ENCODE results near the gene RAPGEF2.
"Not testable (repeated sequence)": the region's sequence is repeated elsewhere in the genome, so short reads cannot be mapped to it uniquely, and the experiment has no call there.

The RAPGEF2 gene

GRCh38 chr4:159312236-159312635 is 209.4 kb downstream of the RAPGEF2 start:
- DNase-seq = no peak
- in situ Hi-C loops (cut with HindIII; ENCODE audit: low pct_ligation_motif_present, low pct_unique_long_range_greater_than_20kb, low sequenced_read_pairs) = no loop called here

GRCh38 chr4:159315879-159316278 is 213.0 kb downstream of the RAPGEF2 start:
- in situ Hi-C loops (cut with HindIII; ENCODE audit: low pct_ligation_motif_present, low pct_unique_long_range_greater_than_20kb, low sequenced_read_pairs) = not testable (repeated sequence)
- peak; percentile 4 for DNase-seq

- in situ Hi-C loops (cut with HindIII; ENCODE audit: low pct_ligation_motif_present, low pct_unique_long_range_greater_than_20kb, low sequenced_read_pairs) = no loop called here
- DNase-seq = no peak
These were observed 214.3 kb downstream of the RAPGEF2 start for GRCh38 chr4:159317203-159317602.

GRCh38 chr4:159319027-159319426 is 216.1 kb downstream of the RAPGEF2 start:
- DNase-seq = no peak
- in situ Hi-C loops (cut with HindIII; ENCODE audit: low pct_ligation_motif_present, low pct_unique_long_range_greater_than_20kb, low sequenced_read_pairs) = no loop called here

GRCh38 chr4:159326480-159326879 is 223.6 kb downstream of the RAPGEF2 start:
- no peak for DNase-seq
- in situ Hi-C loops (cut with HindIII; ENCODE audit: low pct_ligation_motif_present, low pct_unique_long_range_greater_than_20kb, low sequenced_read_pairs) = no loop called here

GRCh38 chr4:159328766-159329165 is 225.9 kb downstream of the RAPGEF2 start:
- no peak for DNase-seq
- in situ Hi-C loops (cut with HindIII; ENCODE audit: low pct_ligation_motif_present, low pct_unique_long_range_greater_than_20kb, low sequenced_read_pairs) = no loop called here

- DNase-seq = no peak
- in situ Hi-C loops (cut with HindIII; ENCODE audit: low pct_ligation_motif_present, low pct_unique_long_range_greater_than_20kb, low sequenced_read_pairs) = no loop called here
These were observed 231.6 kb downstream of the RAPGEF2 start for GRCh38 chr4:159334461-159334860.

GRCh38 chr4:159337041-159337440 is 234.2 kb downstream of the RAPGEF2 start:
- no peak for DNase-seq
- in situ Hi-C loops (cut with HindIII; ENCODE audit: low pct_ligation_motif_present, low pct_unique_long_range_greater_than_20kb, low sequenced_read_pairs) = no loop called here

GRCh38 chr4:159341522-159341921 is 238.6 kb downstream of the RAPGEF2 start:
- DNase-seq = no peak
- in situ Hi-C loops (cut with HindIII; ENCODE audit: low pct_ligation_motif_present, low pct_unique_long_range_greater_than_20kb, low sequenced_read_pairs) = no loop called here

GRCh38 chr4:159342374-159342773 is 239.5 kb downstream of the RAPGEF2 start:
- in situ Hi-C loops (cut with HindIII; ENCODE audit: low pct_ligation_motif_present, low pct_unique_long_range_greater_than_20kb, low sequenced_read_pairs) = no loop called here
- DNase-seq = no peak

GRCh38 chr4:159343116-159343515 is 240.2 kb downstream of the RAPGEF2 start:
- in situ Hi-C loops (cut with HindIII; ENCODE audit: low pct_ligation_motif_present, low pct_unique_long_range_greater_than_20kb, low sequenced_read_pairs) = no loop called here
- DNase-seq = no peak

- DNase-seq = no peak
- in situ Hi-C loops (cut with HindIII; ENCODE audit: low pct_ligation_motif_present, low pct_unique_long_range_greater_than_20kb, low sequenced_read_pairs) = no loop called here
These were observed 242.0 kb downstream of the RAPGEF2 start for GRCh38 chr4:159344877-159345276.

GRCh38 chr4:159346681-159347080 is 243.8 kb downstream of the RAPGEF2 start:
- DNase-seq = no peak
- in situ Hi-C loops (cut with HindIII; ENCODE audit: low pct_ligation_motif_present, low pct_unique_long_range_greater_than_20kb, low sequenced_read_pairs) = no loop called here

- DNase-seq = no peak
- in situ Hi-C loops (cut with HindIII; ENCODE audit: low pct_ligation_motif_present, low pct_unique_long_range_greater_than_20kb, low sequenced_read_pairs) = no loop called here
These were observed 244.9 kb downstream of the RAPGEF2 start for GRCh38 chr4:159347813-159348212.

GRCh38 chr4:159349332-159349731 is 246.5 kb downstream of the RAPGEF2 start:
- in situ Hi-C loops (cut with HindIII; ENCODE audit: low pct_ligation_motif_present, low pct_unique_long_range_greater_than_20kb, low sequenced_read_pairs) = no loop called here

GRCh38 chr4:159352609-159353008 is 249.7 kb downstream of the RAPGEF2 start:
- DNase-seq = no peak
- in situ Hi-C loops (cut with HindIII; ENCODE audit: low pct_ligation_motif_present, low pct_unique_long_range_greater_than_20kb, low sequenced_read_pairs) = no loop called here

More at GRCh38 chr4:159349332-159349731, 246.5 kb downstream of the RAPGEF2 start:
- no peak for DNase-seq

- DNase-seq = no peak
- in situ Hi-C loops (cut with HindIII; ENCODE audit: low pct_ligation_motif_present, low pct_unique_long_range_greater_than_20kb, low sequenced_read_pairs) = no loop called here
These were observed 250.7 kb downstream of the RAPGEF2 start for GRCh38 chr4:159353422-159354116.

GRCh38 chr4:159355466-159355865 is 252.6 kb downstream of the RAPGEF2 start:
- in situ Hi-C loops (cut with HindIII; ENCODE audit: low pct_ligation_motif_present, low pct_unique_long_range_greater_than_20kb, low sequenced_read_pairs) = no loop called here
- DNase-seq = no peak

GRCh38 chr4:159357350-159357749 is 254.5 kb downstream of the RAPGEF2 start:
- in situ Hi-C loops (cut with HindIII; ENCODE audit: low pct_ligation_motif_present, low pct_unique_long_range_greater_than_20kb, low sequenced_read_pairs) = no loop called here

GRCh38 chr4:159358226-159358625 is 255.3 kb downstream of the RAPGEF2 start:
- in situ Hi-C loops (cut with HindIII; ENCODE audit: low pct_ligation_motif_present, low pct_unique_long_range_greater_than_20kb, low sequenced_read_pairs) = no loop called here
- DNase-seq = no peak

More at GRCh38 chr4:159357350-159357749, 254.5 kb downstream of the RAPGEF2 start:
- no peak for DNase-seq

GRCh38 chr4:159360549-159360948 is 257.7 kb downstream of the RAPGEF2 start:
- DNase-seq = no peak
- in situ Hi-C loops (cut with HindIII; ENCODE audit: low pct_ligation_motif_present, low pct_unique_long_range_greater_than_20kb, low sequenced_read_pairs) = no loop called here
